Measurements from ENCODE around the gene UPK1B.

GRCh38 chr3:119229190-119229589 lies 55.8 kb downstream of the UPK1B start:
- TF ChIP-seq CTCF (IDR thresholded peaks at IDR 0.05) (no peak), EZH2 (IDR thresholded peaks at IDR 0.05) (no peak), EZH2phosphoT487 (IDR thresholded peaks at IDR 0.05) (no peak)
